ENCODE results near the gene KCNK4. TPM values are rescaled to one million over a fixed set of nuclear protein-coding genes. Genes with fewer than 3 reads are reported as not detected.

KCNK4 gene
- total and polyA plus RNA-seq, 2 of the 13 experiments (the other 11 are each of a cell fraction or from before 2014, with no cell fraction given): not detected

- no peak for TF ChIP-seq CSRNP1 (CRISPR knock-in tag; IDR thresholded peaks at IDR 0.05)
- TF ChIP-seq HNF1A (IDR thresholded peaks at IDR 0.05; ENCODE audit: low read depth): no peak
- TF ChIP-seq HNF1A (CRISPR knock-in tag; IDR thresholded peaks at IDR 0.05; ENCODE audit: borderline replicate concordance): no peak
- no peak; the same call in 1 of the 2 replicates for TF ChIP-seq THAP7 (CRISPR knock-in tag; IDR thresholded peaks at IDR 0.05)
- TF ChIP-seq NCOR1 (IDR thresholded peaks at IDR 0.05; ENCODE audit: borderline replicate concordance, low read length): no peak
- no peak for TF ChIP-seq SRF (IDR thresholded peaks at IDR 0.05; ENCODE audit: low read depth, low read length)
- no peak for TF ChIP-seq PHF5A (CRISPR knock-in tag; IDR thresholded peaks at IDR 0.05; ENCODE audit: low read depth, unreplicated experiment)
- no peak for TF ChIP-seq MEF2D (CRISPR knock-in tag; IDR thresholded peaks at IDR 0.05)
- no peak for TF ChIP-seq SALL2 (CRISPR knock-in tag; IDR thresholded peaks at IDR 0.05)
- no peak for TF ChIP-seq ATM (IDR thresholded peaks at IDR 0.05; ENCODE audit: borderline replicate concordance)
- no peak for TF ChIP-seq MAF1 (CRISPR knock-in tag; IDR thresholded peaks at IDR 0.05; ENCODE audit: borderline replicate concordance)
- no peak for TF ChIP-seq ZNF180 (CRISPR knock-in tag; IDR thresholded peaks at IDR 0.05; ENCODE audit: borderline replicate concordance, low read depth)
- TF ChIP-seq BHLHE40 (IDR thresholded peaks at IDR 0.05; ENCODE audit: low read length): no peak
- TF ChIP-seq ZNF142 (CRISPR knock-in tag; IDR thresholded peaks at IDR 0.05): no peak
- no peak for TF ChIP-seq ZNF766 (CRISPR knock-in tag; IDR thresholded peaks at IDR 0.05; ENCODE audit: borderline replicate concordance)
Observed at GRCh38 chr11:64284048-64284961, 6.8 kb upstream of the KCNK4 start, which contains the start of gene BAD (continued).

Data from HepG2 (cell line).